K562 (cell line): ENCODE measurements around the gene NKIRAS1. TPM values are rescaled to one million over a fixed set of nuclear protein-coding genes. Genes with fewer than 3 reads are reported as not detected.
A peak's percentile ranks its signal among the peaks of the same experiment; 100 is the strongest.

Experiments
- ARID4B ChIP-seq: sonication (generic); formaldehyde crosslinking; IDR thresholded peaks from 2 replicates; pipeline ENCODE4 v1.8.0; 2022; ENCODE audit warnings: mild to moderate bottlenecking, missing genetic modification reagents
- CEBPG ChIP-seq, 3 experiments: fragments of 200-800 bp in 1 of 3; sonication (Bioruptor generic) in 1 of 3; sonication (generic) in 1 of 3; formaldehyde crosslinking in 1 of 3; IDR thresholded peaks in 2 of 3; conservative IDR thresholded peaks in 1 of 3; 2 replicates each; pipeline versions ENCODE4 v1.6.1 to v1.8.0; 2016 to 2022; ENCODE audit warnings: missing compliant biosample characterization in 2 of 3, missing genetic modification characterization in 2 of 3, mild to moderate bottlenecking in 1 of 3, missing genetic modification reagents in 1 of 3
- HNRNPLL ChIP-seq: fragments of 200-400 bp; formaldehyde crosslinking; IDR thresholded peaks from 2 replicates; pipeline ENCODE4 v1.6.1; 2017; ENCODE audit warnings: low read length, low read depth, mild to moderate bottlenecking; ENCODE audit not compliant: poor library complexity, severe bottlenecking
- IRF9 ChIP-seq: fragments of 450-650 bp; IDR thresholded peaks from 2 replicates; pipeline ENCODE4 v1.6.1; 2016; ENCODE audit warnings: missing biosample characterization, missing genetic modification characterization
- KDM4B ChIP-seq, 2 experiments: fragments of 450-650 bp in 1 of 2; sonication (generic) in 1 of 2; IDR thresholded peaks; 2 replicates each; pipeline ENCODE4 v1.6.1; 2016 to 2017; ENCODE audit warnings: borderline replicate concordance in 2 of 2, antibody characterized with exemption in 1 of 2, low read depth in 1 of 2, mild to moderate bottlenecking in 1 of 2
- LARP7 ChIP-seq: fragments of 450-650 bp; IDR thresholded peaks from 2 replicates; pipeline ENCODE4 v1.6.1; 2016
- MIER1 ChIP-seq: fragments of 450-650 bp; IDR thresholded peaks from 2 replicates; pipeline ENCODE4 v1.6.1; 2016; ENCODE audit warnings: antibody characterized with exemption, mild to moderate bottlenecking, low read depth
- POLR2AphosphoS2 ChIP-seq: IDR thresholded peaks from 2 replicates; pipeline ENCODE4 v1.6.1; 2012; ENCODE audit warnings: low read length, improper control_type of control experiment
- POU5F1 ChIP-seq: fragments of 150-350 bp; IDR thresholded peaks from 2 replicates; pipeline ENCODE4 v1.6.1; 2014; ENCODE audit warnings: borderline replicate concordance, low read length, low read depth, mild to moderate bottlenecking; ENCODE audit not compliant: partially characterized antibody
- SMARCB1 ChIP-seq: IDR thresholded peaks from 2 replicates; pipeline ENCODE4 v1.6.1; 2011; ENCODE audit warnings: improper control_type of control experiment, low read depth; ENCODE audit not compliant: insufficient read length
- ZNF75A ChIP-seq: fragments of 450-650 bp; formaldehyde crosslinking; IDR thresholded peaks from 2 replicates; pipeline ENCODE4 v1.4.0; 2020; ENCODE audit warnings: mild to moderate bottlenecking
- polyA plus RNA-seq, 8 experiments: library from polyadenylated mRNA; depleted of rRNA in 4 of 8; stranded (reverse) in 5 of 8; unstranded in 3 of 8; fragments of >200 nt; fragmentation: Nextera tagmentation in 2 of 8; fragmentation: Illumina TruSeq in 1 of 8; extraction: Ambion mirVana in 2 of 8; extraction: Trizol in 1 of 8; gene quantifications; 2 replicates each; pipeline versions ENCODE4 v1.2.1 to v1.2.3, GENCODE V29; 2011 to 2014; ENCODE audit warnings: inconsistent platforms in 1 of 8, missing spikeins in 1 of 8
- total RNA-seq, 7 experiments: library from RNA; depleted of rRNA in 6 of 7; stranded (reverse); fragments of >200 nt in 6 of 7; fragmentation: Illumina TruSeq in 2 of 7; extraction: Trizol in 2 of 7; gene quantifications; 2 replicates each; pipeline versions ENCODE4 v1.2.1 to v1.2.3, GENCODE V29; 2011 to 2021; ENCODE audit warnings: low replicate concordance in 1 of 7
- TF ChIP-seq, protein P1 (sequence below): fragments of 250-450 bp; sonication (Bioruptor Pico); IDR thresholded peaks from 2 replicates; pipeline ENCODE4 v1.8.0; 2021; ENCODE audit warnings: moderate library complexity, mild to moderate bottlenecking, inconsistent platforms
- TF ChIP-seq, protein P2 (sequence below): fragments of 450-650 bp; formaldehyde crosslinking; IDR thresholded peaks from 2 replicates; pipeline ENCODE4 v1.4.0; 2020; ENCODE audit warnings: mild to moderate bottlenecking, moderate library complexity
- TF ChIP-seq, protein P3 (sequence below): fragments of 450-650 bp; IDR thresholded peaks from 2 replicates; pipeline ENCODE4 v1.6.1; 2016; ENCODE audit warnings: borderline replicate concordance

The NKIRAS1 gene
- total and polyA plus RNA-seq, 9 of the 15 experiments (the other 6 are each of a cell fraction or from before 2014, with no cell fraction given) = 5.1 to 10.3 (median 6.3) TPM

DNA sequence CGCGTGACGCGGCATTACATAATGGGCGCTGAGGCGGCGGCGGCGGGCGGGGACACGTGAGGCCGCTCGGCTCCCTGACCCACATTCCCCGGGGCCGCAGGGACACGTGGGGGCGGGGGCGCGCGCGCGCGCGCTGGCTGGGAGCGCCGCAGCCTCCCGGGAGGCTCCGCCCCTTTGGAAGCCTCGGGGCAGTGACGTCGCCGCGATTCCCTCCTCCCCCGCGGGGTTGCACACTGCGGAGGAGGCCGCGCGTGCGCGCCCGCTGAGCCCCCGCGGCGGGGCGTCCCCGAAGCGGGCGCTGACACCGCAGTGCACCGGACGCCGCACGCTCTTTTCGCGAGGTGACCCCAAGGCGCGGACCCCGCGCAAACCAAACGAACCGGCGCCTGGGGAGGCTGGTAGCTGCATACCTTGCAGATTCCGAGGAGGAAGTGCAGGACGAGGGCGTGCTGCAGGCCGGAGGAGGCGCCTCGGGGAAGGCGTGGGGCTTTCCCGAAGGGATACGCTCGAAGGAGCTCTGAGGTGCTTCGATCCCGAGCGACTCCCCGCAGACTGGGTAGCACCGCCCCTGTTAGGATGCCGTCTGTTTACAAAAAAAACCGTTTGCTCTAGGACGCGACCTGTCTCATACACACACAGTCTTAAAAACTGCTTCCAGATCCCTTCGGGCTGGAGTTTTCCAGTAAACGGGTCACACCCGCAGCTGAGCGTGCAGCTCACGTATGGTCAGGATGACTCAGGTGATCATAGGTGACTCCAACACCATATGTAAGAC is 29.3 kb upstream of the NKIRAS1 start (continued):
- TF ChIP-seq, protein P1, sequence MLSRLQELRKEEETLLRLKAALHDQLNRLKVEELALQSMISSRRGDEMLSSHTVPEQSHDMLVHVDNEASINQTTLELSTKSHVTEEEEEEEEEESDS (CRISPR knock-in tag) = no peak
- TF ChIP-seq IRF9 (tag) (no peak), POU5F1 (no peak), ZNF75A (no peak), SMARCB1 (no peak), LARP7 (no peak), POLR2AphosphoS2 (no peak), HNRNPLL (peak; percentile 99), MIER1 (no peak), ARID4B (peak; percentile 90), CEBPG (CRISPR knock-in tag; IDR thresholded peaks at IDR 0.05) (0 out of 2 replicates have a peak, but pooled peaks have one; percentile 47), CEBPG (tag; conservative IDR thresholded peaks at IDR 0.05 in 1 of 2, IDR thresholded peaks at IDR 0.05 in 1 of 2) (peak in 1 of 2 experiments; percentile 57), KDM4B (IDR thresholded peaks at IDR 0.05; ENCODE audit: borderline replicate concordance in 2 of 2, low read depth in 1 of 2) (no peak)
- TF ChIP-seq, protein P2, sequence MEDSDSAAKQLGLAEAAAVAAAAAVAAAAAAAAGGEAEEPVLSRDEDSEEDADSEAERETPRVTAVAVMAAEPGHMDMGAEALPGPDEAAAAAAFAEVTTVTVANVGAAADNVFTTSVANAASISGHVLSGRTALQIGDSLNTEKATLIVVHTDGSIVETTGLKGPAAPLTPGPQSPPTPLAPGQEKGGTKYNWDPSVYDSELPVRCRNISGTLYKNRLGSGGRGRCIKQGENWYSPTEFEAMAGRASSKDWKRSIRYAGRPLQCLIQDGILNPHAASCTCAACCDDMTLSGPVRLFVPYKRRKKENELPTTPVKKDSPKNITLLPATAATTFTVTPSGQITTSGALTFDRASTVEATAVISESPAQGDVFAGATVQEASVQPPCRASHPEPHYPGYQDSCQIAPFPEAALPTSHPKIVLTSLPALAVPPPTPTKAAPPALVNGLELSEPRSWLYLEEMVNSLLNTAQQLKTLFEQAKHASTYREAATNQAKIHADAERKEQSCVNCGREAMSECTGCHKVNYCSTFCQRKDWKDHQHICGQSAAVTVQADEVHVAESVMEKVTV (CRISPR knock-in tag) = no peak
- TF ChIP-seq, protein P3, sequence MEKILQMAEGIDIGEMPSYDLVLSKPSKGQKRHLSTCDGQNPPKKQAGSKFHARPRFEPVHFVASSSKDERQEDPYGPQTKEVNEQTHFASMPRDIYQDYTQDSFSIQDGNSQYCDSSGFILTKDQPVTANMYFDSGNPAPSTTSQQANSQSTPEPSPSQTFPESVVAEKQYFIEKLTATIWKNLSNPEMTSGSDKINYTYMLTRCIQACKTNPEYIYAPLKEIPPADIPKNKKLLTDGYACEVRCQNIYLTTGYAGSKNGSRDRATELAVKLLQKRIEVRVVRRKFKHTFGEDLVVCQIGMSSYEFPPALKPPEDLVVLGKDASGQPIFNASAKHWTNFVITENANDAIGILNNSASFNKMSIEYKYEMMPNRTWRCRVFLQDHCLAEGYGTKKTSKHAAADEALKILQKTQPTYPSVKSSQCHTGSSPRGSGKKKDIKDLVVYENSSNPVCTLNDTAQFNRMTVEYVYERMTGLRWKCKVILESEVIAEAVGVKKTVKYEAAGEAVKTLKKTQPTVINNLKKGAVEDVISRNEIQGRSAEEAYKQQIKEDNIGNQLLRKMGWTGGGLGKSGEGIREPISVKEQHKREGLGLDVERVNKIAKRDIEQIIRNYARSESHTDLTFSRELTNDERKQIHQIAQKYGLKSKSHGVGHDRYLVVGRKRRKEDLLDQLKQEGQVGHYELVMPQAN = peak; percentile 84
